NOMO-1 treated with DMSO at 0.1 percent for 48 hours (cell line): ENCODE data around the gene PSMF1.
"Not testable (repeated sequence)": the region's sequence is repeated elsewhere in the genome, so short reads cannot be mapped to it uniquely, and the experiment has no call there.

Experiments used
- DNase-seq: peaks from one replicate; lab custom pipeline; 2025; ENCODE audit not compliant: unreplicated experiment; lab: John Stamatoyannopoulos, UW

The PSMF1 gene

GRCh38 chr20:1122388-1123315 lies 4.2 kb downstream of the PSMF1 start:
- DNase-seq, result peak; percentile 3

GRCh38 chr20:1123666-1124065 lies 5.3 kb downstream of the PSMF1 start:
- no peak for DNase-seq

- DNase-seq, result no peak
These were observed 6.0 kb downstream of the PSMF1 start for GRCh38 chr20:1124421-1124820.

- DNase-seq, result no peak
These were observed 6.9 kb downstream of the PSMF1 start for GRCh38 chr20:1125277-1125676.

GRCh38 chr20:1127840-1128239 lies 9.4 kb downstream of the PSMF1 start:
- no peak for DNase-seq

- DNase-seq, result no peak
These were observed 11.8 kb downstream of the PSMF1 start for GRCh38 chr20:1130058-1130694.

- peak; percentile 89 for DNase-seq
These were observed 12.4 kb downstream of the PSMF1 start for GRCh38 chr20:1130847-1131246.

- no peak for DNase-seq
These were observed 13.0 kb downstream of the PSMF1 start for GRCh38 chr20:1131354-1131753.

GRCh38 chr20:1134355-1134754 lies 16.0 kb downstream of the PSMF1 start:
- no peak for DNase-seq

- no peak for DNase-seq
These were observed 16.4 kb downstream of the PSMF1 start for GRCh38 chr20:1134836-1135235.

GRCh38 chr20:1137236-1137635 lies 18.8 kb downstream of the PSMF1 start:
- no peak for DNase-seq

GRCh38 chr20:1144401-1145172 lies 26.2 kb downstream of the PSMF1 start:
- no peak for DNase-seq

- DNase-seq, result no peak
These were observed 28.6 kb downstream of the PSMF1 start for GRCh38 chr20:1146957-1147356.

GRCh38 chr20:1149812-1150211 lies 31.4 kb downstream of the PSMF1 start:
- DNase-seq, result not testable (repeated sequence)

- no peak for DNase-seq
These were observed 31.8 kb downstream of the PSMF1 start for GRCh38 chr20:1150218-1150617.

- no peak for DNase-seq
These were observed 32.6 kb downstream of the PSMF1 start for GRCh38 chr20:1150968-1151367.

GRCh38 chr20:1154226-1154625 lies 35.8 kb downstream of the PSMF1 start:
- DNase-seq, result no peak

- no peak for DNase-seq
These were observed 36.3 kb downstream of the PSMF1 start for GRCh38 chr20:1154691-1155090.

GRCh38 chr20:1155342-1155741 lies 36.9 kb downstream of the PSMF1 start:
- no peak for DNase-seq

- no peak for DNase-seq
These were observed 42.1 kb downstream of the PSMF1 start for GRCh38 chr20:1160496-1160895.

GRCh38 chr20:1160991-1161390 lies 42.6 kb downstream of the PSMF1 start:
- no peak for DNase-seq

- no peak for DNase-seq
These were observed 44.7 kb downstream of the PSMF1 start for GRCh38 chr20:1163105-1163504.
